ENCODE data around the gene CPNE7.

CPNE7 gene

DNA sequence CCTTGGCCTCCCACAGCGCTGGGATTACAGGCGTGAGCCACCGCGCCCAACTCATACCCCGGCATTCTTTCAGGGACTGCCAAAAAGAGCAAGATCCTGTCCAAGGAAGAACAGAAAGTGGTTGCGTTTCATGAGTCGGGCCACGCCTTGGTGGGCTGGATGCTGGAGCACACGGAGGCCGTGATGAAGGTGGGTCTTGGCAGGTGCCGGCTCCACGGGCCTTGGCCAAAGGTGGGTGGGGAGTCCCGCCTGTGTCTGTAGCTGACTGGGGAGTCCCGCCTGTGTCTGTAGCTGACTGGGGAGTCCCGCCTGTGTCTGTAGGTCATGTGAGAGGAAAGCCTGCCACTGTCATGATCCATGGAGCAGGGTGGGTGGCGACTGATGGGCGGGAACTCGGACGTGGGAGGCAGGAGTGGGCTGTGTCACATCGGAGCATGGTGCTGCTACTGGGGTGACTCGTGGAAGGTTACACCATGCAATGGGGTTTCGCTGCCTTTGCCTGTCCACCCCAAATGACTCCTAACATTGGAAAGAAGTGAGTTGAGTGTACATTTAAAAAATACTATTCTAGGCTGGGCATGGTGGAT lies 25.0 kb upstream of the CPNE7 start:
- DNase-seq, result no peak

GRCh38 chr16:89552329-89552728 lies 23.2 kb upstream of the CPNE7 start:
- DNase-seq, result no peak

GRCh38 chr16:89552913-89553312 lies 22.6 kb upstream of the CPNE7 start:
- no peak for DNase-seq

- no peak for DNase-seq
These were observed 21.8 kb upstream of the CPNE7 start for GRCh38 chr16:89553733-89554132.

DNA sequence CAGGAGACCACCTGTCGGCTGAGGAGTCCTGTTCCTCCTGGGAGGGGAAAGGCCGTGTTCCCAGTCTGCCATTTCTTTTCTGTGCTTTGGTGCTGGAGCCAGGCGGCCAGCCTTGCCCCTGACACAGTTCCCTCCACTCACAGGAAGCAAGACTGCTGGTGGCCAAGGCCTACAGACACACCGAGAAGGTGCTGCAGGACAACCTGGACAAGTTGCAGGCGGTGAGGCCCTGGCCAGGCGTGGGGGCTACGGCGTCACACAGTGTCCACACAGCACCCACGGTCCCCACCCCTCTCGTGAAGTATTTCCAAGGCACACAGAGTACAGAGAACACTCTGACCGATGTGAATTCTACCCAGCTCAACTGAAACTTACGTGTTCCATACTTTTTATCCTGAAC lies 21.2 kb upstream of the CPNE7 start:
- no peak for DNase-seq

GRCh38 chr16:89555265-89555664 lies 20.3 kb upstream of the CPNE7 start:
- DNase-seq, result no peak

DNA sequence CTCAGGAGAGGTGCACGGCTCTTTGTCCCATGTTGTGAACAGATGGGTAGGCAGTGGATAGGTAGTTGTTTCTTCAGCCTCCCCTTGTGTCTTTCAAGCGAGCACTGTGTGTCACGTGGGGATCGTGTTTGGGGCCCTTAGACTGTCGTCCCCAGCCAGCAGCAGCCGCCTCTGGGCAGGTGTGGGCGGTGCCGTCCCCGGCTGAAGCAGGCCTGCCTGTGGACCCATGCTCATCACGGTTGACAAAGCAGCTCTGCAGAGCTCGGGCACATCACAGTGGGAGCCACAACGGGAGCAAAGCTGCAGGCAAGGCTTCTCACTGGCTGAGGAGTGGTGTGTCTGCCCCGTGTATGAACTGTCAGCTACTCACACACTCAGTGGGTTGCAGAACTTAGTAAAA lies 19.8 kb upstream of the CPNE7 start:
- no peak for DNase-seq

DNA sequence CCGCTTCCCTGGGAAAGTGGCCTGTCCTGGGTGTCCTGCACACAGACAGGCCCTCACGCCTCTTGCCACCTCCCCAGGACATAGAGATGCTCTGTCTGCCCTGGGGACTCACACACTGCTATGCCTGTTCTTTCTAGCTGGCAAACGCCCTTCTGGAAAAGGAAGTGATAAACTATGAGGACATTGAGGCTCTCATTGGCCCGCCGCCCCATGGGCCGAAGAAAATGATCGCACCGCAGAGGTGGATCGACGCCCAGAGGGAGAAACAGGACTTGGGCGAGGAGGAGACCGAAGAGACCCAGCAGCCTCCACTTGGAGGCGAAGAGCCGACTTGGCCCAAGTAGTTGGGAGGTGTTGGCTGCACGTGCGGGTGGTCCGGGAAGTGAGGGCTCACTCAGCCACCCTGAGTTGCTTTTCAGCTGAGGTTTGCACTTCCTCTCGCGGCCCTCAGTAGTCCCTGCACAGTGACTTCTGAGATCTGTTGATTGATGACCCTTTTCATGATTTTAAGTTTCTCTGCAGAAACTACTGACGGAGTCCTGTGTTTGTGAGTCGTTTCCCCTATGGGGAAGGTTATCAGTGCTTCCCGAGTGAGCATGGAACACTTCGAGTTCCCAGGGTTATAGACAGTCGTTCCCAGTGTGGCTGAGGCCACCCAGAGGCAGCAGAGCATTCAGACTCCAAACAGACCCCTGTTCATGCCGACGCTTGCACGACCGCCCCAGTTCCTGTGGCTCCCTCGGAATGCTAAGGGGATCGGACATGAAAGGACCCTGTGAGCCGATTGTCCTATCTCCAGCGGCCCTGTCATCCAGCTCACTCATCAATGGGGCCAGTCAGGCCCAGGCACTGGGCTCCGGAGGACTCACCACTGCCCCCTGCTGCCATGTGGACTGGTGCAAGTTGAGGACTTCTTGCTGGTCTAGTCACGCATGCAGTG lies 18.5 kb upstream of the CPNE7 start:
- no peak for DNase-seq

- no peak for DNase-seq
These were observed 17.7 kb upstream of the CPNE7 start for GRCh38 chr16:89557690-89558490.

GRCh38 chr16:89560378-89561141 lies 15.0 kb upstream of the CPNE7 start, which contains the start of gene RPL13:
Gene RPL13 (plus strand): TSS chr16:89560682. CDS start chr16:89560960, 278 bp downstream.
- peak; percentile 82 for DNase-seq

GRCh38 chr16:89561142-89561883 lies 14.2 kb upstream of the CPNE7 start:
- no peak for DNase-seq

DNA sequence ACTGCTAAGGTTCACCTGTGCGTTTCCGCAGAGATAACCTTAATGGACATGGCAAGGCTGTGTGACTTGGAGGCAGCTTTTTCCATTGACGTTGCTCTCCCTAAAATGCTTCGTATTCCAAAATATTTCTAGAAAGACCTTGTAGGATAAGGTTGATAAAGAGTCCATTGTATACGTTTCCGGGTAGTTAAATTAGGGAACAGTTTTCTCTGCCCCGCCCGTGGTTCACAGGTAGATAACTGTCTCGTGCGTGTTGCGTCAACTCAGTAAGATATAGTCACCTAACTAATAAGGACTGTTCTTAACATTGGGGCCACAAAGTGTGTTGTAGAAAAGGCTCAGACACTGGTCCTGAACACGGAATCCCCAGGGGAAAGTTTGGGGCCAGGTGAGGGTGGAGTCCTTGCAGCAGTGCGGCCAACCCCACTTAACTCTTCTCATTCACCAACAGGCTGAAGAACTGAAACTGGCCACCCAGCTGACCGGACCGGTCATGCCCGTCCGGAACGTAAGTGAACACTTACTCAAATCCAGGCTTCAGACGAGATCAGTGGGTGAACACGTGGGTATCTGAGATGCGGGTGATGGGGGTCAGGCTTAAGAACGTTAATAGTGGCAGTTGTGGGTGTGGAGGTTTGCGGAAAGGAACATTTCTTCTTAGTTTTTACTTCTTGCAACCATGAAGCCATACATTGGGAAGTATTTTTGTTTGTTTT lies 13.5 kb upstream of the CPNE7 start:
- DNase-seq, result no peak

DNA sequence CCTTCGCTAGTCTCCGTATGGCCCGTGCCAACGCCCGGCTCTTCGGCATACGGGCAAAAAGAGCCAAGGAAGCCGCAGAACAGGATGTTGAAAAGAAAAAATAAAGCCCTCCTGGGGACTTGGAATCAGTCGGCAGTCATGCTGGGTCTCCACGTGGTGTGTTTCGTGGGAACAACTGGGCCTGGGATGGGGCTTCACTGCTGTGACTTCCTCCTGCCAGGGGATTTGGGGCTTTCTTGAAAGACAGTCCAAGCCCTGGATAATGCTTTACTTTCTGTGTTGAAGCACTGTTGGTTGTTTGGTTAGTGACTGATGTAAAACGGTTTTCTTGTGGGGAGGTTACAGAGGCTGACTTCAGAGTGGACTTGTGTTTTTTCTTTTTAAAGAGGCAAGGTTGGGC lies 12.6 kb upstream of the CPNE7 start:
- DNase-seq, result no peak

DNA sequence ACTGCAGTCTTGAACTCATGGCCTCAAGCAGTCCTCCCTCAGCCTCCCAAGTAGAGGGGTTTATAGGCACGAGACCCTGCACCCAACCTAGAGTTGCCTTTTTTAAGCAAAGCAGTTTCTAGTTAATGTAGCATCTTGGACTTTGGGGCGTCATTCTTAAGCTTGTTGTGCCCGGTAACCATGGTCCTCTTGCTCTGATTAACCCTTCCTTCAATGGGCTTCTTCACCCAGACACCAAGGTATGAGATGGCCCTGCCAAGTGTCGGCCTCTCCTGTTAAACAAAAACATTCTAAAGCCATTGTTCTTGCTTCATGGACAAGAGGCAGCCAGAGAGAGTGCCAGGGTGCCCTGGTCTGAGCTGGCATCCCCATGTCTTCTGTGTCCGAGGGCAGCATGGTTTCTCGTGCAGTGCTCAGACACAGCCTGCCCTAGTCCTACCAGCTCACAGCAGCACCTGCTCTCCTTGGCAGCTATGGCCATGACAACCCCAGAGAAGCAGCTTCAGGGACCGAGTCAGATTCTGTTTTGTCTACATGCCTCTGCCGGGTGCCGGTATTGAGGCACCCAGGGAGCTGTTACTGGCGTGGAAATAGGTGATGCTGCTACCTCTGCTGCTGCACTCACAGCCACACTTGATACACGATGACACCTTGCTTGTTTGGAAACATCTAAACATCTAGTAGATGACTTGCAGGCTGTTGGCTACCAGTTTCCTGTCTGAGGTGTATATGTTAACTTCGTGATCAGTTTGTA lies 11.7 kb upstream of the CPNE7 start:
- DNase-seq, result no peak

DNA sequence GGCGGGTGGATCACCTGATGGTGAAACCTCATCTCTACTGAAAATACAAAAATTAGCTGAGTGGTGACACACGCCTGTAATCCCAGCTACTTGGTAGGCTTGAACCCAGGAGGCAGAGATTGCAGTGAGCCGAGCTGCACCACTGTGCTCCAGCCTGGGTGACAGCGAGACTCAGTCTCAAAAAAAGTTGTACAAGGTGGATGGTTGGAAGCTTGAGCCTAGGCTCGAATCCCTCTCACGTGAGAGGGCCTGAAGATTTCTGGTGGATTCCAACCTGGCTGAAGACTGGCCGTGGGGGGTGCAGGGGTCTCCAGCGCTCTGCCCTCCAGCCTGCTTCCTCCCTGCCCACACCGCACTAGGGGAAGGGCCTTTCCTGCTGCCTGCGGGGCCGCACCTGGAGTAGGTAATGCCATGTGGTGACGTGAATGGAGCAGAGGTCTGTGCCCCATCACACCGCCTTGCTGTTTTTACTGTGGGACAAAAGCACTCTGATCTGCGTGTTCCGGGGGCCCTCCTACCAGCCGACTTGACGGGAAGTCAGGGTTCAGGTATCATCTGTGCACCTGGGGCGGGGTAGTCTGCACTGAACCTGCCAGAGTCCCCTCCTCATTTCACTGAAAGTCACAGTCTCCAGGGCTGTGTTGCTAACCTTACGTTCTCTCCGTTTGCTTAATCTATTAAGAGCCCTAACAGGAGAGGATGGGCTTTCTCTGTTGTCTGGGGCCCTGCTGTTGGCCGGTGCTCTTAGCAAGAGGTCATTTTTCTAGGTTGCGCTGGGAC lies 10.9 kb upstream of the CPNE7 start:
- DNase-seq, result no peak

DNA sequence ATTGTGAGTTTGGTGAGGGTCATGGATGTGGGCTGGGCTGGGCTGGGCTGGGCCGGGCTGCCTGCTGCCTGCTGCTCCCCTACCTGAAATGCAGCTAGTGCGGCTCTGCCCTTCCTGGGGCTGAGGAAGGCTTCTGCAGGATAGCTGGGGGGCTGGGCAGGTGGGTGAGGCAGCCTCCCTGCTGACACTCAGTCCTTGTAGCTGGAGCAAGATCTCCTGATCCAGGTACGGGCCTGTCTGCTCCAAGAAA lies 10.4 kb upstream of the CPNE7 start:
- no peak for DNase-seq

GRCh38 chr16:89565506-89566372 lies 9.8 kb upstream of the CPNE7 start:
- no peak for DNase-seq

GRCh38 chr16:89567656-89568594 lies 7.6 kb upstream of the CPNE7 start:
- no peak for DNase-seq

Measured in activated gamma-delta T cell (primary cell).